Gastrocnemius medialis (tissue), 4 donors: ENCODE measurements around the gene FKBP7. TPM values are rescaled to one million over a fixed set of nuclear protein-coding genes. Genes with fewer than 3 reads are reported as not detected.
A peak's percentile ranks its signal among the peaks of the same experiment; 100 is the strongest.

ENCODE experiments used
- ATAC-seq, 2 donors: fragments of 150-250 bp; one replicate each; pipeline ENCODE4 v1.9.1; 2016
- DNase-seq, 2 donors: peaks; one replicate each; pipeline ENCODE4 v3.0.0-alpha.2; 2019
- H3K27ac ChIP-seq, 4 donors: fragments of 200-600 bp; sonication (generic); 1 replicate in 1 of 4; 2 replicates in 3 of 4; pipeline ENCODE4 v1.5.1; 2016 to 2018; ENCODE audit warnings: mild to moderate bottlenecking in 2 of 4, moderate library complexity in 1 of 4
- H3K27me3 ChIP-seq, 3 donors: fragments of 200-600 bp; sonication (generic) in 2 of 3; 1 replicate in 1 of 3; 2 replicates in 2 of 3; pipeline versions ENCODE4 v1.5.1 to v1.6.0; 2016 to 2019; ENCODE audit warnings: mild to moderate bottlenecking in 1 of 3, moderate library complexity in 1 of 3
- H3K36me3 ChIP-seq, 2 donors: fragments of 200-600 bp; sonication (generic) in 1 of 2; one replicate each; pipeline ENCODE4 v1.5.1; 2017 to 2018
- H3K4me1 ChIP-seq, 2 donors: fragments of 200-600 bp; sonication (generic) in 1 of 2; one replicate each; pipeline ENCODE4 v1.5.1; 2016 to 2017; ENCODE audit warnings: mild to moderate bottlenecking in 2 of 2
- H3K4me3 ChIP-seq, 4 donors: fragments of 200-600 bp; sonication (generic) in 3 of 4; 1 replicate in 1 of 4; 2 replicates in 3 of 4; pipeline ENCODE4 v1.5.1; 2016 to 2019; ENCODE audit warnings: mild to moderate bottlenecking in 2 of 4
- H3K9me3 ChIP-seq, 3 donors: fragments of 200-600 bp; sonication (generic) in 2 of 3; 1 replicate in 1 of 3; 2 replicates in 2 of 3; pipeline ENCODE4 v1.5.1; 2016 to 2019
- POLR2A ChIP-seq, 2 donors: fragments of 450-650 bp; IDR thresholded peaks; one replicate each; pipeline ENCODE4 v1.6.1; 2017; ENCODE audit warnings: antibody characterized with exemption in 2 of 2, mild to moderate bottlenecking in 2 of 2, moderate library complexity in 2 of 2
- in situ Hi-C, 4 donors: fragments of 200-750 bp; cut with MboI; loops; one replicate each; pipeline versions ENCODE4 v1.15.0 to v1.8.0; 2017; ENCODE audit warnings: low sequenced_read_pairs in 4 of 4
- intact Hi-C: fragments of 100-400 bp; cut with DNase I; formaldehyde crosslinking; loops from one replicate; pipeline ENCODE4 v1.15.1; 2023; ENCODE audit warnings: low total_unique reads
- total RNA-seq, 4 donors: library from RNA; depleted of rRNA; stranded (reverse); fragments of >200 nt; gene quantifications; one replicate each; pipeline versions ENCODE4 v1.1.0 to v1.2.3, GENCODE V29; 2016
- TF ChIP-seq, protein P1 (sequence below), 5 experiments: fragments of 450-650 bp in 3 of 5; fragments of 200-600 bp in 2 of 5; sonication (generic) in 2 of 5; IDR thresholded peaks in 4 of 5; conservative IDR thresholded peaks in 1 of 5; 1 replicate in 4 of 5; 2 replicates in 1 of 5; pipeline ENCODE4 v1.5.1; 2016 to 2019; ENCODE audit warnings: antibody characterized with exemption in 5 of 5, mild to moderate bottlenecking in 3 of 5, moderate library complexity in 3 of 5

The FKBP7 gene
- total RNA-seq, 4 donors from 2014 or later = 1.4 to 5.0 (median 3.3) TPM

DNA sequence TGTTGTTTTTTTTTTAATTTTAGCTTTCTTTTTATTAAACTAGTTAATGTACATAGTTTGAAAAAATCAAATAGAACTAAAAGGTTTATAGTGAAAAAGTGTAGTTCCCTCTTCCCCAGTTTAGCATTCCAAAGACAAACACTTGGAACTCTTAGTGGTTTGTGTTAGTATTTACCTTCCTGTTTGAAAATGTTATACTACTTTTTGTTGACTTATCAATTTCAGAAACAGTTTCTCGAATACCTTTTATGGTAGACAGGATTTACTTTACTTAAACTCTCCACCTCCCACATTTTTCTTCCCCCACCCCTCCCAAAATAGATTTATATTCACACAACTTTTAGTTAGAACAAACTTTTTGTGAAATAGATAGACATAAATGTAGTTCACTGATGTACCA is 28.5 kb upstream of the FKBP7 start:
- DNase-seq (no peak), ATAC-seq (no peak)
- Histone ChIP-seq H3K4me1 (peaks cover 0 to 4% of the 10 kb centered on the region in 2 donors), H3K4me3 (no peak overlapping the region), H3K27ac (no peak overlapping the region), H3K36me3 (peaks cover 0 to 34% of the 10 kb centered on the region in 2 donors), H3K27me3 (no peaks in the 10 kb centered on the region), H3K9me3 (no peaks in the 10 kb centered on the region)
- TF ChIP-seq, protein P1, sequence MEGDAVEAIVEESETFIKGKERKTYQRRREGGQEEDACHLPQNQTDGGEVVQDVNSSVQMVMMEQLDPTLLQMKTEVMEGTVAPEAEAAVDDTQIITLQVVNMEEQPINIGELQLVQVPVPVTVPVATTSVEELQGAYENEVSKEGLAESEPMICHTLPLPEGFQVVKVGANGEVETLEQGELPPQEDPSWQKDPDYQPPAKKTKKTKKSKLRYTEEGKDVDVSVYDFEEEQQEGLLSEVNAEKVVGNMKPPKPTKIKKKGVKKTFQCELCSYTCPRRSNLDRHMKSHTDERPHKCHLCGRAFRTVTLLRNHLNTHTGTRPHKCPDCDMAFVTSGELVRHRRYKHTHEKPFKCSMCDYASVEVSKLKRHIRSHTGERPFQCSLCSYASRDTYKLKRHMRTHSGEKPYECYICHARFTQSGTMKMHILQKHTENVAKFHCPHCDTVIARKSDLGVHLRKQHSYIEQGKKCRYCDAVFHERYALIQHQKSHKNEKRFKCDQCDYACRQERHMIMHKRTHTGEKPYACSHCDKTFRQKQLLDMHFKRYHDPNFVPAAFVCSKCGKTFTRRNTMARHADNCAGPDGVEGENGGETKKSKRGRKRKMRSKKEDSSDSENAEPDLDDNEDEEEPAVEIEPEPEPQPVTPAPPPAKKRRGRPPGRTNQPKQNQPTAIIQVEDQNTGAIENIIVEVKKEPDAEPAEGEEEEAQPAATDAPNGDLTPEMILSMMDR (IDR thresholded peaks at IDR 0.05 in 4 of 5, conservative IDR thresholded peaks at IDR 0.05 in 1 of 5) = no peak
- no peak for TF ChIP-seq POLR2A (IDR thresholded peaks at IDR 0.05)
- in situ Hi-C loops = no loop called here
- intact Hi-C loops = no loop called here

DNA sequence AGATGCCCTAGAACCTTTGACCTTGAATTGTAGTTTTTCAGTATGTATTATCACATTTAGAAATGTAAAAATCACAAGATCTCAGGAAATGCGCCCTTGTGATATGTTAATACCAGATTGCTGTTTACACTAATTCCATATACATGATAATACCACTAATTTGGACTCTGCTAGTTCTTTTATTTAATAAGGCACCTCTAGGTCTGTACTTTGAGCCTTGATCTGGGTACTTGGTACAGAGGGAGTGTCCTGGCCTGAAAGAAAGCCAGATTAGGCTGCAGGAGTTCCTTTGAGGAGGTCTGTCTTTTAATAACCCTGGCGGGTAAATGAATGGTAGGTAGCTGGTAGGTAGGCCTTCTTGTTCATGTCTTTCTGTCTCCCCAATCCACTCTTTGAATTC is 28.1 kb upstream of the FKBP7 start:
- Histone ChIP-seq H3K27ac (no peak overlapping the region), H3K9me3 (no peaks in the 10 kb centered on the region), H3K4me1 (peaks cover 0 to 4% of the 10 kb centered on the region in 2 donors), H3K36me3 (peaks cover 0 to 39% of the 10 kb centered on the region in 2 donors), H3K27me3 (no peaks in the 10 kb centered on the region), H3K4me3 (no peak overlapping the region)
- no peak for TF ChIP-seq POLR2A (IDR thresholded peaks at IDR 0.05)
- TF ChIP-seq, protein P1 (IDR thresholded peaks at IDR 0.05 in 4 of 5, conservative IDR thresholded peaks at IDR 0.05 in 1 of 5) = no peak
- no peak for DNase-seq
- intact Hi-C loops (no loop called here), in situ Hi-C loops (no loop called here)
- ATAC-seq = peak in 1 of 2 donors; percentile 13

DNA sequence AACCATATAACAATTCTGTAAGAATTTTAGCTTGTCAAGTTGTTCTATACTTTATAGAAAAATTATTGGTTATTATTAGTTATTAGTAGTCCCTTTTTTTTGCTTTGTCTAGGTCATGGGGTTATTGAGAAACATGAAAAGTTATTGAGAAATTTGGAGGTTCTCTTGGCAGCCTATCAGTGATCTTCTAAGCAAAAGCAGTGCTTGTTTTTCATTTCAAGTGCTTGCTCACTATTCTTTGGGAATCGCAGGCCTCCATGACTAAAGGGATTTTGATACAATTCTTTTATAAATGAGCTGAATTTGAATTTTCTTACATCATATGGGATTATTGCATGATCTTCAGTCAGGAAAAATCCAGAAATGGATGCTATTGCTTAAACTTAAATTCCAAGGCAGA is 27.7 kb upstream of the FKBP7 start:
- no peaks in the 10 kb centered on the region for H3K9me3 ChIP-seq
- no peak for TF ChIP-seq POLR2A (IDR thresholded peaks at IDR 0.05)
- TF ChIP-seq, protein P1 (IDR thresholded peaks at IDR 0.05 in 4 of 5, conservative IDR thresholded peaks at IDR 0.05 in 1 of 5) = no peak
- in situ Hi-C loops = no loop called here
- peaks cover 0 to 4% of the 10 kb centered on the region in 2 donors for H3K4me1 ChIP-seq
- H3K27ac ChIP-seq = no peak overlapping the region
- ATAC-seq (no peak), DNase-seq (no peak)
- H3K27me3 ChIP-seq = no peaks in the 10 kb centered on the region
- intact Hi-C loops = no loop called here
- no peak overlapping the region for H3K4me3 ChIP-seq
- H3K36me3 ChIP-seq = peaks cover 0 to 43% of the 10 kb centered on the region in 2 donors

DNA sequence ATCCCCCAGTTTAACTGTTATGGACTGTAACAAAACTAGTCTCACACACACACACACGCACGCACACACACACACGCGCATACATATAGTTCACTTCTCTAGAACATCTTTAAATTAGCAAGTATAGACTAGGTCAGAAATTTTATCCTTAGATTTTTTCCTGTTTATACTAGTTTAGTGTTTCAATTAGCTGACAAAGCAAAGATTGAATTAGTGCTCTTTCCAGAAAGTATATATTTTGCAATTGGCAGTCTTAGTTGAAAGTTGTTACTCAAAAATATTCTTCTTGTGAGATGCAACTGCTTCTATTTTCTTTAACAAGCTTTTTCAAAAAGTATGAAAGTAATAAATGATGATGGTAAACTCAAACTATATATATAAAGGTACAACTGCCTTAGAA is 24.4 kb upstream of the FKBP7 start:
- TF ChIP-seq, protein P1 (IDR thresholded peaks at IDR 0.05 in 4 of 5, conservative IDR thresholded peaks at IDR 0.05 in 1 of 5) = no peak
- TF ChIP-seq POLR2A (IDR thresholded peaks at IDR 0.05) = no peak
- no peak overlapping the region for H3K27ac ChIP-seq
- no peaks in the 10 kb centered on the region for H3K27me3 ChIP-seq
- H3K4me1 ChIP-seq = peaks cover 4 to 10% of the 10 kb centered on the region in 2 donors
- in situ Hi-C loops (no loop called here), intact Hi-C loops (no loop called here)
- H3K9me3 ChIP-seq = no peaks in the 10 kb centered on the region
- peaks cover 0 to 69% of the 10 kb centered on the region in 2 donors for H3K36me3 ChIP-seq
- DNase-seq (no peak), ATAC-seq (no peak)
- no peak overlapping the region for H3K4me3 ChIP-seq

DNA sequence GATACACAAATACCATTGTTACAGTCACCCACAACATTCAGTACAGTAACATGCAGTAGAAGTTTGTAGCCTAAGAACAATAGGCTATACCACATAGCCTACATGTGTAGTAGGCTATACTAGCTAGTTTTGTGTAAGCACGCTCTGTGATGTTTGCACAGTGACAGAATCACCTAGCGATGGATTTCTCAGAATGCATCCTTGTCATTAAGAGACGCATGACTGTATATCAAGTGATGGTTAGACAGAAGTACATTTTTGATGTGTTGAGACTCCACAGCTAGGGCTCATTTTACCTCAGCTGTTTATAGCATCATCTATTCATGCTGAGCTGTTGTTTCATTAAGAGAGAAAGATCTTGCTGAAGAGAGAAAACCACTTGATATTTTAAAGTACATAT is 21.2 kb upstream of the FKBP7 start:
- TF ChIP-seq POLR2A (IDR thresholded peaks at IDR 0.05) = no peak
- TF ChIP-seq, protein P1 (IDR thresholded peaks at IDR 0.05 in 4 of 5, conservative IDR thresholded peaks at IDR 0.05 in 1 of 5) = no peak
- no peaks in the 10 kb centered on the region for H3K9me3 ChIP-seq
- intact Hi-C loops (no loop called here), in situ Hi-C loops (no loop called here)
- no peak overlapping the region for H3K27ac ChIP-seq
- ATAC-seq (no peak), DNase-seq (no peak)
- H3K36me3 ChIP-seq = peaks cover 0 to 85% of the 10 kb centered on the region in 2 donors
- no peak overlapping the region for H3K4me3 ChIP-seq
- peaks cover 4 to 6% of the 10 kb centered on the region in 2 donors for H3K4me1 ChIP-seq
- no peaks in the 10 kb centered on the region for H3K27me3 ChIP-seq
